ENCODE measurements around the gene PDCD6IP. TPM values are rescaled to one million over a fixed set of nuclear protein-coding genes. Genes with fewer than 3 reads are reported as not detected.
"Not testable (repeated sequence)": the region's sequence is repeated elsewhere in the genome, so short reads cannot be mapped to it uniquely, and the experiment has no call there.

The PDCD6IP gene, protein sequence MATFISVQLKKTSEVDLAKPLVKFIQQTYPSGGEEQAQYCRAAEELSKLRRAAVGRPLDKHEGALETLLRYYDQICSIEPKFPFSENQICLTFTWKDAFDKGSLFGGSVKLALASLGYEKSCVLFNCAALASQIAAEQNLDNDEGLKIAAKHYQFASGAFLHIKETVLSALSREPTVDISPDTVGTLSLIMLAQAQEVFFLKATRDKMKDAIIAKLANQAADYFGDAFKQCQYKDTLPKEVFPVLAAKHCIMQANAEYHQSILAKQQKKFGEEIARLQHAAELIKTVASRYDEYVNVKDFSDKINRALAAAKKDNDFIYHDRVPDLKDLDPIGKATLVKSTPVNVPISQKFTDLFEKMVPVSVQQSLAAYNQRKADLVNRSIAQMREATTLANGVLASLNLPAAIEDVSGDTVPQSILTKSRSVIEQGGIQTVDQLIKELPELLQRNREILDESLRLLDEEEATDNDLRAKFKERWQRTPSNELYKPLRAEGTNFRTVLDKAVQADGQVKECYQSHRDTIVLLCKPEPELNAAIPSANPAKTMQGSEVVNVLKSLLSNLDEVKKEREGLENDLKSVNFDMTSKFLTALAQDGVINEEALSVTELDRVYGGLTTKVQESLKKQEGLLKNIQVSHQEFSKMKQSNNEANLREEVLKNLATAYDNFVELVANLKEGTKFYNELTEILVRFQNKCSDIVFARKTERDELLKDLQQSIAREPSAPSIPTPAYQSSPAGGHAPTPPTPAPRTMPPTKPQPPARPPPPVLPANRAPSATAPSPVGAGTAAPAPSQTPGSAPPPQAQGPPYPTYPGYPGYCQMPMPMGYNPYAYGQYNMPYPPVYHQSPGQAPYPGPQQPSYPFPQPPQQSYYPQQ
- 71.3 and 103 TPM in 2 replicates for total RNA-seq

DNA sequence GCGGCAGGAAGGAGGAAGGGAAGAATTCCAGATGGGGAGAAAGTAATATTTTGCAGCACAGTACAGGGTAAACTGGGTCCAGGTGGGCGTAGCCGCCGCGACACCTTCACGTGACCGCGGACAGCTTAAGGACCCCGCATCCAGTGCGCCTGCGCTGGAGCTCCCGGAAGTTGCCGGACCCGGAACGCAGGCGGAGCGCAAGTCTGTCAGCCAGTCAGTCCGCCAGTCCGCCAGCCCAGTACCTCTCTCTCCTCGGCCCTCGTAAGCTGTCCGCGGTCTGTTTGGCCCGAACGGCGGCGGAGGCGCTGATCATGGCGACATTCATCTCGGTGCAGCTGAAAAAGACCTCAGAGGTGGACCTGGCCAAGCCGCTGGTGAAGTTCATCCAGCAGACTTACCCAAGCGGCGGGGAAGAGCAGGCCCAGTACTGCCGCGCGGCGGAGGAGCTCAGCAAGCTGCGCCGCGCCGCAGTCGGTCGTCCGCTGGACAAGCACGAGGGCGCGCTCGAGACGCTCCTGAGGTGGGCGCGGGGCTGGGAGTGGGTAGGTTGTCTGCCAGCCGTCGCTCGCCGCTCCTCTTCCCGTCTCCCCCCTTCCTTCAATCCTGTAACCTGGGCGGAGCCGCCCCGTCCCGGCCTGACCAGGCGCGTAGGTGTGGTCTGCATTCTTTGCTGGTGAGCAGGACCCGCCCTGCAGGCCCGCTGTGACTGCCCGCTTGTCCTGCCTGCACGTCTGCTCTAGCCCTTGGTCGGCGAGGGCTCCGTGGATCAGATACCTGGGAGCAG, at the start of gene PDCD6IP:
Gene PDCD6IP, plus strand, starts transcription at position 213 of the 784 bp plus-strand sequence. Its CDS starts 99 bp downstream, at position 312.
- peak; percentile 43 for DNase-seq (ENCODE audit: low read depth)
- no peak for TF ChIP-seq CTCF (conservative IDR thresholded peaks at IDR 0.05; ENCODE audit: low read depth, low read length)
- H3K4me3 ChIP-seq (ENCODE audit: low read depth, low read length) = peak within 1 kb of the TSS; percentile 73

DNA sequence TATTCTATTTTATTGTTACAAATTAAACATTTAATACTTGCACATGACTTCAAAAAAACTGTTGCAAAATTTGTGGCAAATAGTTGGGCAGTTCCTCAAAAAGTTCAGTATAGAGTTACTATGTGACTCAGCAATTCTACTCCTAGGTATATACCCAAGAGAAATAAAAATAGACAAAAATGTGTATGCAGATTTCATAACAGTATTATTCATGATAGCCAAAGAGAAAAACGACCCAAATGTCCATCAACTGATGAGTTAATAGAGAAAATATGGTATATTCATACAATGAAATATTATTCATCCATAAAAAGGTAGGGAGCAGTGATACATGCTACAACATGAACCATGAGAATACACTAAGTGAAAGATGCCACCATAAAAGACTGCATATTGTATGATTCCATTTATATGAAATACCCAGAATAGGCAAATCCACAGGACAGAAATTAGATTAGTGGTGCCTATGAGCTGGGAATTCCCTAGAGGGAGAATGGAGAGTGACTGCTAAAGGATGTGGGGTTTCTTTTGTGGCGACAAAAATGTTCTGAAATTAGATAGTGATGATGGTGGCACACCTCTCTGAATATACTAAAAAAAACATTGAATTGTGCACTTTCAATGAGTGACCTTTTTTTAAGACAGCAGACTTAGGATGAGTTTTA, 48.8 kb upstream of the PDCD6IP start:
- TF ChIP-seq CTCF (conservative IDR thresholded peaks at IDR 0.05; ENCODE audit: low read depth, low read length) = no peak
- H3K4me3 ChIP-seq (ENCODE audit: low read depth, low read length) = no peak overlapping the region
- no peak for DNase-seq (ENCODE audit: low read depth)

- DNase-seq (ENCODE audit: low read depth) = no peak
- H3K4me3 ChIP-seq (ENCODE audit: low read depth, low read length) = no peak overlapping the region
- no peak for TF ChIP-seq CTCF (conservative IDR thresholded peaks at IDR 0.05; ENCODE audit: low read depth, low read length)
These were observed 48.2 kb upstream of the PDCD6IP start for GRCh38 chr3:33750211-33750548.

DNA sequence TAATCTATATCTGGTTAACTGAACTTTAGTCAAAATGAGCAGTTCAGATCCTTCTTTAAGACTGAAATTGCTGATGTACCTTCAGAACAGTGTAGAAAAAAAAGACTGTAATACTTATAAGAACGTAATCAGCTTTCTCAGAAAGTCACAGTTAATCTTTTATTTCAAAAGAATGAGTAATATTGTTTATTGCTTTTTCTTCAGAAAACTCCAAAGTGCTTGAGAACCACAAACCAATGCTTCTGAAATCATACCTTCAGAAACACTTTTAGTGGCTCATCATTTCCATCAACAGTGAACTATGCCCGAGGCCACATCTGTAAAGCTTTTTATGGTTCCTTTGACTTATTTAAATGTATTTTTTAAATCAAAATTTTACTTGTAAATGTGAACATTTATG, 47.1 kb upstream of the PDCD6IP start:
- DNase-seq (ENCODE audit: low read depth) = no peak
- TF ChIP-seq CTCF (conservative IDR thresholded peaks at IDR 0.05; ENCODE audit: low read depth, low read length) = no peak
- no peak overlapping the region for H3K4me3 ChIP-seq (ENCODE audit: low read depth, low read length)

- not testable (repeated sequence) for H3K4me3 ChIP-seq (ENCODE audit: low read depth, low read length); DNase-seq (ENCODE audit: low read depth)
These were observed 44.0 kb upstream of the PDCD6IP start for GRCh38 chr3:33754391-33754790.

GRCh38 chr3:33758281-33758680, 40.1 kb upstream of the PDCD6IP start:
- no peak for DNase-seq (ENCODE audit: low read depth)
- TF ChIP-seq CTCF (conservative IDR thresholded peaks at IDR 0.05; ENCODE audit: low read depth, low read length) = no peak
- no peak overlapping the region for H3K4me3 ChIP-seq (ENCODE audit: low read depth, low read length)

Data from epithelial cell of proximal tubule (primary cell).